GM18517 (cell line): ENCODE results near the gene CENPP.
"Not testable (repeated sequence)": the region's sequence is repeated elsewhere in the genome, so short reads cannot be mapped to it uniquely, and the experiment has no call there.

Experiments used
- ATAC-seq: cut with Tn5 transposase; IDR thresholded peaks from one replicate; pipeline ENCODE4 v1.9.1; 2021; ENCODE audit warnings: mild to moderate bottlenecking, moderate library complexity; ENCODE audit not compliant: unreplicated experiment

The CENPP gene

GRCh38 chr9:92377876-92378275 is 52.1 kb downstream of the CENPP start:
- no peak for ATAC-seq

DNA sequence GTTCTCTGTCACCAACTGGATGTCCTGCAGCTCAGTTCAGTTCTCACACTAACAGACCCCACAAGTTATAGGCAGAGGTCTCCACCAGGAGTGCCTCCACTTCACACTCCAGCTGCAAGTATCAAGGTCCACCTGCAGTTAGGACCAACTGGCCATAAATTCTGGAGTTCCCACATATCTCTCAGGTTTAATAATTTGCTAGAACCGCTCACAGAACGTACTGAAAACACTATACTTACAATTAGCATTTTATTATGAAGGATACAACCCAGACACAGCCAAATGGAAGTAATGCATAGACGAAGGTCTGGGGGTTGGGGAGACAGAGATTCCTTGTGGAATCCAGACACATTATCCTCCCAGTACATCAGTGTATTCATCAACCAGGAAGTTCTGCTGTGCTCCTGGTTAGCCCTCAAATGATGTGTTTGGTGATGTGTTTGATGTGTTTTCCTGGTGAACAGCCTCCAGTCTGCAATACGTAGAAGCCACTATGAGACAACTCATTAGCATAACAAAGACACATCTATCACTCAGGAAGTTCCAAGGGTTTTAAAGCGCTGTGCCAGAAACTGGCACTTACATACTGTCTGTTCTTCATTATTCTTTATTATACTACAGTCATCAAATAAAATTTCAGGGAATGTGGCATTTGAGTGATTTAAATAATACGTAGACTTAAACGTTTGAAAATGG is 53.3 kb downstream of the CENPP start:
- no peak for ATAC-seq

DNA sequence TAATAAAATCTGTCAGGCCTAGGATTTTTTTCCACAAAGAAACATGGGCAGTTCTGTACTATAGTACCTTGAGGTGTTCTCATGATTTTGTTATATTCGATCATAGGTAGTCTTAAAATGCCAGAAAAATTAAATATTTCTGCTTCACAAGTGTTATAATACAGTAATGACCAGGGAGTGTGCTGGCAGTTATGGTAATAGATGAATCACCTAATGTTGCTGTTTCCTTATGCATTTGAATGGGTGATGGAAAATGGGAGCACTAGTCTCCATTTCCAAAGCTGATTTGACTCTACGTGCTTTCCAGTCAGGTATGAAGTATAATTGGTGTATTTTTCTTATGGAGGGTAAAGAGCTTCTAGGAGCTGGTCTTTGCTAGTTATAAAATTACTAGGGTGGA is 54.9 kb downstream of the CENPP start:
- ATAC-seq = no peak

DNA sequence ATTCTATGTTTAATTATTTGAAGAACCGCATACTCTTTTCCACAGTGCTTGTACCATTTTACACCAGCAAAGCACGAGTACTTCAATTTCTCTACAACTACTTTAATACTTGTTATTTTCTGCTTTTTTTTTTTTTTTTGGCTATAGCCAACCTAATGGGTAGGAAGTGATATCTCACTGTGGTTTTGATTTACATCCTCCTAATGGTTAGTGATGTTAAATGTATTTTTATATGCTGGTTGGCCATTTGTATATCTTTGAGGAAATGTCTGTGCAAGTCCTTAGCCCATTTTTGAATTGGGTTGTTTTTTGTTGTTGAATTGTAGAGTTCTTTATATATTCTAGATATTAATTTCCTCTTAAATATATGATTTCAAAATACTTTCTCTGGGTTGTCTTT is 56.0 kb downstream of the CENPP start:
- ATAC-seq = no peak

DNA sequence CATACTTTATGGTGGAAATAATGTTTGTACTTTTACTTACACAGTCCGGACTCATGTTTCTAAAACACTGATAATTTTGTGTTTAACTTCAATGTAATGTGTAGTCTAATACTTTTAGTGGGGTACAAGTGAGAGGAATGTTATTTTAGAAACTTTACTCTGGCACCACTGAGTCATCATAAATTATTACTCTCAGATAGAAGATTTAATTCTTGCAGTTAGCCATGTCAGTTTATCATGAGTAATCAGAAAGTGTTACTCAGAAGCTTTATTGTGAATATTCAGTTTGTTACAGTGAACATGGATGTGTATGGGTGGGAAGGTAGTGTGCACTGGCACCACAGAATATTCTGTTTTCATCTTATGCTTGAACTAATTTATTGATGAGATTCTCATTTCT is 58.6 kb downstream of the CENPP start:
- ATAC-seq = no peak

DNA sequence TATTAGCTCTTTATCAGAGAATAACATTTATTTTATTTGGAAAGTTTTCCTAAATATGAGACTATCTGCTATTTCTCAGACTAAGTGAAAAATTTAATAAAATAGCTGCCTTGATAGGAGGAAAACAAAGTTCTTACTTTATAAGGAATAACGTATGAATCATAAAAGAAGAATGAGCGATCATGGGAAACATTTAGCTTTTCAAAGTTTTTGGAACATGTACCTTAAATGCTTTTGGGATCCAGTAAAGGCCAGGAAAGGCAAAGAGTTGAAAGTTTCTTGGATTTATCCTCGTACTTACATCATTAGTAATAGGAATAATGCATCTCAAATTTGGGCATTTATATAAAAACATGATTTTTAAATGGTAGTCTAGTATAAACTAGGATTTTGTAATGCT is 59.2 kb downstream of the CENPP start:
- no peak for ATAC-seq

GRCh38 chr9:92385477-92385876 is 59.7 kb downstream of the CENPP start:
- no peak for ATAC-seq

DNA sequence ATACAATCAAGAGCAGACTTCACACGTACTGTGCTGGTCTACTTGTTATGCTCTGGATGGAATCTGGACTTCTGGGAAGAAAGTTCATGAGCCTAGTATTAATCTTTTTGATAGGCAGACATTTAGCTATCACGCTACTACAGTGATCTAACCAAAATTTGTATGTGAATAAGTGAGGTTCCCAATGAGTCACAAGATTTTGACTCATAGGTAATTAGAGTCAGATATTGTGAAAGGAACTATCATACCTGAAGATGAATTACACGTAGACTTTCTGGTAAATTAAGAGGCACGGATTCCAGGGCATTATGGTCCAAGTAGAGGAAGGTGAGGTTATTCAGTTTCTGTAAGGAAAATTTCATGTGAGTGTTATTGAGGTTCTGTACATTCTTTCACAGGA is 60.2 kb downstream of the CENPP start:
- ATAC-seq = no peak

GRCh38 chr9:92392690-92393089 is 66.9 kb downstream of the CENPP start:
- ATAC-seq = no peak

DNA sequence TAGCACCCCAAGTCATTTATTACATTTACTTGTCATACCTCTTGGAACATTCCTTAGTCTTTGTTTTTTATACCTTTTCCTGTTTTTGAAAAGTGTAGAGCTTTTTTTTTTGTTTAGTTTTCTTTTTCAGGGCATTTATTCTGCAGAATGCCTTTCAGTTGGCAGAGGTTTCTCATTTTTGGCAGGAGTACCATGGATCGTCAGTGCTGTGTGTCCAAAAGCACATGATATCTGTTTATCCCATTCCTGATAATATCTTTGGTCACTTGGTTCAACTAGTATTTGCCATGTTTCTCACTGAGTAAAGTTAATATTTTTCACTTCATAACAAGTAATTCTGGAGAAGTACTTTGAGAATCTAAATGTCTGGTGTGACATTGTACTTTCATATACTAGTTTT is 67.9 kb downstream of the CENPP start:
- ATAC-seq = no peak

GRCh38 chr9:92395617-92396016 is 69.9 kb downstream of the CENPP start:
- ATAC-seq = no peak

DNA sequence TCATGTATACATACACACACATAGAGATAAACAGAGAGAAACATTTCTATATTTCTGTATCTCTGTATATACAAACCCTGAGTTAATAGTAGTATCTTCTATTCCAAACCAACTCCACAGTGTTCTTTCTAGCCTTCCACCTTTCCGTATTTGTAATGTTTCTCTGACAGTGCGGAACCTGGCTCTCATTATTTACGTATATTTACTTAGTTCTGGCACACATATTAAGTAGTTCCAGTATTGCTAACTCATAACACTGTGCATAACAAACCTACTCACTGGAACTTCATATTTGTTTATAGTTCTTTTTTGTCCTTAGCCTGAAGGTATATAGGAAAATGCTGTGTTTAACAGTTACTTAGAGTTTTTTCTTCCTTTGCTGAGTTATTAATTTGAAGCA is 72.1 kb downstream of the CENPP start:
- ATAC-seq = no peak

DNA sequence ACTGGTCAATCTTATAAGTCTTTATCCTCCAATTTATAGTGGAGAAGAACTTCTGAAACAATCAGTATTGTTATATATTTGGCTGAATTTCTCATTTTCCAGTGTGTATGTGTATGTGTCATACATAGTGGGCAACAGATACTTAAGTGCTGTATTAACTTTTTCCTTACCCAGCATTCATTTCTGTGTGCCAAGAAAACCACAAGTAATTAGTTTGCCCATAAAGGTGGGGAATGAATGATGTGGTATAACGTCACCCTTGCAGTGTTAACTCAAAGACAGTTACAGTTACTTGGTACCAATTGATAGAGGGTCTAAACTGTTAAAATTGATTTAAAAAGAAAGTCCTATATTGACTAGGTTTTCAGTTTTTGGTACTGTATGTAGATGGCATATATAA is 76.6 kb downstream of the CENPP start:
- no peak for ATAC-seq

DNA sequence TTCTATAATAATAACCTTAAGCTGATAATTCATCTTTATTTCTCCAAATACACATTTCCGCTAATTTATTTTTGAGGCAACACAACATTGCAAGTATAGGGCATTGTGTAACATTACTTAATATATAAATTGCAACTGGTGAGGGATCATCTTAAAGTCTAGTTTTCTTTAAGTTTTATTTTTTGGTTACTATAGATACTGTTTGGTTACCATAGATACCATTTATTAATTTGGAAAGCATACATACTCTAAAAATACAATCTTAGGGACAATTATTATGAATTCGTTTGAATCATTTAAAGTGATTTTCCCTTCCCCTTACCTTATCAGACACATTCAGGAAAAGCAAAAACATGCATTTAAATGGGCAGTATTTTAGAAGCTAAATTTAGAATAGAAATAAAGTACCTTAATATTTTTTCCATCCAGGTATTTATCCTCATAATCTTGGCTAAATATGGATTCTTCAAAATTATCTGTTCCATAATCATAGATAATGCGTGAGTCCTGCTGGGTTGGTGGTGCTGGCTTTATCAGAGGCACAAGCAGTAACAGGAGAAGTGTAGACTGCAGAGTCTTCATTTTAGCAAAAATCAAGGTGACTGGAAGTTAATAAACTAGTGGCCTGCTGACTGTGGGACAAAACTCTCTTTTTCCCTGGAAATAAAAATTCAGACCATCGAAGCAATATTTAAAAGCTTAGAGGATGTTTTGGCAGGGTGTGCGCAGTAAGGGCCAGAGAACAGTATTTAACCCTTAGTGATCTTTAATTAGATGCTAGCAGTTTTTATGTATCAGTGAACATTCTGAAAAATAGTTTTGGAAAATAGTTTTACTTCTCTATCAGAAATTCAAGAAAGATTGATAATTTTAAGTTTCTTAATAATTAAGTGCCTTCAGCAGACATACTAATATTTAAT is 77.3 kb downstream of the CENPP start:
- no peak for ATAC-seq

- no peak for ATAC-seq
These were observed 78.5 kb downstream of the CENPP start, which contains the start of gene OGN for GRCh38 chr9:92404042-92404836. OGN (minus strand) TSS chr9:92404578; CDS start chr9:92403407, 1,171 bp downstream.

GRCh38 chr9:92405818-92406217 is 80.1 kb downstream of the CENPP start:
- no peak for ATAC-seq

DNA sequence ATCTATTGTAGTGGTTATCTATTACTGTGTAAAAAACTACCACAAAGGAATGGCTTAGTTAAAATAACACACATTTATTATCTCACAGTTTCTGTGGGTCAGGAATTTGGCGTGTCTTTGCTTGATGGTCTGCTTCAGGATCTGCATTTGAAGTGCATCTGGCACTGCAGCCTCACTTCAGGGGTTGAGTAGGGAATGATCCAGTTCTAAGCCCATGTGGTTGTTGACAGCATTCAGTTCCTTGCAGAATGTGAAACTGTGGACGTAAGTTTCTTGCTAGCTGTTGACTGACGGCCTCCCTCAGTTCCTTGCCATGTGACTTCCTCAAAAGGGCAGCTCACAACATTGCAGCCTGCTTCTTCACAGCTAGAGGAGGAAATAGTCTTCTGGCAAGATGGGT is 80.7 kb downstream of the CENPP start:
- ATAC-seq = no peak

- ATAC-seq = no peak
These were observed 82.1 kb downstream of the CENPP start for GRCh38 chr9:92407818-92408217.

DNA sequence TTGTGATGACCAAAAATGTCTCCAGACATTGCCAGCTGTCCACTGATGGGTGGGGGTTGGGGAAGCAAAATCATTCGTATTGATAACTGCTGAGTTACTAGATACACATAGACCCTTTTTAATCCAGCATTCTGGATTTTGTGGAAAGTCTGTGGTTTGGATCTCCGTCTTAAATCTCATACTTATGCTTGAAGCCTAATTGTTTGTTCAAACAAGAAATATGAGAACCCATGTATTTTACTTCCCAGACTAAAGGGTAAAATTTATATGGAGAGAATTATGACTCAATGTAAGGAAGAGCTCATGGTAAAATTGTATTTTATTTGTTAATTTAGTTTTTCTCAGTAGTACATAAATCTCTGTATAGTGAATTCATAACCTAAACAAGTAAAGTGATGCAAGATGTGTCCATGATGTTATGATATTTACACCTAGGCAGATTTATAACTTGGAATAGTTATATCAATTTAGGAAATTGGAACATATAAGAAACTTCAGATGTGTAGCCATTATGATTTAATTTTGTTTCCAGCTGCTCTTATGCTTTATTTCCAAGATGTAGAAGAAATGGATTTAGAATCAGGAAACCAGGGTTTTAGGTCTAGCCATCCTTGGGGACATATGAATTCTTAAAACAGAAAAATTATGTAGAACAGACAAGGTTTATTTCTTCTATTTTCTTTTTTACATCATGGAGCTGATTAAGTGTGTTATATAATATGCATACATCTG is 83.2 kb downstream of the CENPP start:
- no peak for ATAC-seq

GRCh38 chr9:92411157-92411556 is 85.4 kb downstream of the CENPP start:
- not testable (repeated sequence) for ATAC-seq

DNA sequence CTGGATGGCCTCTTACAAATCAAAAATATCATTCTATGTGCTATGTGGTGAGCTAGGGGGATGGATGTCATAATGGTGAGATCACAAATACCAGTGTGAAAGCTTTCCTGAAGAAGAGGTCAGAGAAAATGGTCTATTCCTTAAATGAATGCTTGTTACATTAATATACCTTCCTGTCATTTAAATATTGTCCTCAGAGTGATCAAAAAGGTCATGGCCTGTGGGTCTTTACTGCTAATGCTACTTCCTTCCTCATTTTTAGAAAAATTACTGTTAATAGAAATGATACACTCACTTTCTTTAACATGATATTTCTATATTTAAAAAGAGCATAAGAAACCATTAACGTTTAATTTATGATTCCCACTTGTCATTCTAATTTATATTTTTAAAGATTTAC is 88.8 kb downstream of the CENPP start:
- ATAC-seq = no peak
